SK-N-MC (cell line): ENCODE measurements around the gene GRM7.
A peak's percentile ranks its signal among the peaks of the same experiment; 100 is the strongest.
"Not testable (repeated sequence)": the region's sequence is repeated elsewhere in the genome, so short reads cannot be mapped to it uniquely, and the experiment has no call there.

Experiments used
- DNase-seq: peaks from one replicate; pipeline ENCODE4 v3.0.0-alpha.2; 2011; ENCODE audit warnings: low read depth, low spot score
- H3K27ac ChIP-seq: fragments of 200-600 bp; sonication (generic); 2 replicates; pipeline ENCODE4 v1.5.1; 2016; ENCODE audit warnings: mixed run types
- H3K36me3 ChIP-seq: fragments of 200-600 bp; sonication (generic); 2 replicates; pipeline ENCODE4 v1.6.1; 2017; ENCODE audit warnings: antibody characterized with exemption, low read length, mixed read lengths; ENCODE audit not compliant: insufficient read depth
- H3K4me3 ChIP-seq: fragments of 200-600 bp; sonication (generic); 2 replicates; pipeline ENCODE4 v1.5.1; 2016
- H3K9ac ChIP-seq: fragments of 200-600 bp; sonication (generic); 2 replicates; pipeline ENCODE4 v1.8.0; 2017; ENCODE audit warnings: mixed run types, mixed read lengths; ENCODE audit not compliant: insufficient read length
- H3K9me3 ChIP-seq: fragments of 200-600 bp; sonication (generic); 2 replicates; pipeline ENCODE4 v1.6.1; 2017; ENCODE audit warnings: low read depth, mild to moderate bottlenecking, antibody characterized with exemption, low read length, moderate library complexity, mixed read lengths
- EZH2 ChIP-seq: fragments of 200-600 bp; sonication (generic); IDR thresholded peaks from one replicate; pipeline ENCODE4 v1.6.1; 2017; ENCODE audit warnings: antibody characterized with exemption
- FOXP2 ChIP-seq: optimal IDR thresholded peaks from 2 replicates; pipeline ENCODE3; 2011; ENCODE audit warnings: mild to moderate bottlenecking, moderate library complexity; ENCODE audit not compliant: insufficient read depth; ENCODE audit errors: extremely low read length, control extremely low read depth
- POLR2AphosphoS5 ChIP-seq: IDR thresholded peaks from 2 replicates; pipeline ENCODE4 v1.6.1; 2012; ENCODE audit warnings: mild to moderate bottlenecking, low read depth, low read length, borderline replicate concordance

Gene GRM7

DNA sequence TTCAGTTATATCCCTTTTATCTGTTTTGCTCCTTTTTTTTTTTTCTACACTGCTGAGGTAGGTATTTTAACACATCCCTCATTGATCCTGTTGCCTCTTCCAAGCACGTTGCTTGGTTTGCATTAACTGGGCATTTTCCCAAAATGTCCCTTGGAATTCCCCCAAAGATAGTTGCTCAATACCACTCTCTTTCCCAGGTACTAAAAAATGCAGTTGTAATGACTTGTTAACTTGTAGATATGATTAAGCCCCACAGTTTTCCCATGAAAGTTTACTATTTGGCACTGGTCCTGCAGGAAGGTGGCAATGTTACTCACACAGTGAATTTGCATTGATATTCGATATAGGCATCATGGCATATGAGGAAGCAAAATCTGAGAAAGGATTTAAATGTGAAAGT, 67.1 kb downstream of the GRM7 start:
- no peak overlapping the region for H3K4me3 ChIP-seq
- TF ChIP-seq EZH2 (no peak), FOXP2 (no peak), POLR2AphosphoS5 (no peak)
- H3K27ac ChIP-seq = no peak overlapping the region
- no peak for DNase-seq
- H3K9me3 ChIP-seq = no peaks in the 10 kb centered on the region
- H3K9ac ChIP-seq = no peak overlapping the region
- no peaks in the 10 kb centered on the region for H3K36me3 ChIP-seq

DNA sequence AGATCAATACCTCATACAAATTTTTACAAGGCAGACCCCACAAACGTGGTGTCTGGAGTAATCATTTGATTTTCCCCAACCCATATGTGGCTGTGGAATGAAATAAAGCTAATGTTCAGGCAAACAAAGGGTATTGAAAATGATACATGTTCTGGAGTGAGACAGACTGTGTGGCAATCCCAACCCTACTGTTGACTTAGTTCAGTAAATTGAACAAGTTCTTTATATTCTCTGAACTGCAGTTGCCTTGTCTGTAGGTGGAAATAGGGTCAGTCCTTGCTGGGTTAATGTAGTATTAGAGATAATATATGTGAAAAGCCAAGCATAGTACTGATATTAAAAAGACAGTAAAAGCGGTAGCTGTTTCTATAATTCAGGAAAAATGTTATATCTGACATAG, 69.0 kb downstream of the GRM7 start:
- TF ChIP-seq FOXP2 (no peak), EZH2 (no peak), POLR2AphosphoS5 (no peak)
- DNase-seq = no peak
- H3K36me3 ChIP-seq = no peaks in the 10 kb centered on the region
- no peak overlapping the region for H3K9ac ChIP-seq
- no peak overlapping the region for H3K4me3 ChIP-seq
- H3K9me3 ChIP-seq = no peaks in the 10 kb centered on the region
- no peak overlapping the region for H3K27ac ChIP-seq

DNA sequence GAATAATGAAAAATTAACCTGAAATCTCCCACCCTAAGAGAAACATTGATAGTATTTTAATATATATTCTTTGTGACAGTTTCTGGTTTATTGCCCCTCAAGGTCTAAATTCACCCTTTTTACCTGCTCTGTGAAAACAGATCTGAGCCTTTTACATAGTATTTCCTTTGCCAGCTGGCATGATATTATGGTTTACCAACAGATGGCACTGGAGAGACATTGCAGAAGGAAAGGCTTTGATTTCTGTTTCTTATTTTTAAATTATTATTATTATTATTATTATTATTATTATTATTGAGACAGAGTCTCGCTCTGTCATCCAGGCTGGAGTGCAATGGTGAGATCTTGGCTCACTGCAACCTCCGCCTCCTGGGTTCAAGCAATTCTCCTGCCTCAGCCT, 74.5 kb downstream of the GRM7 start:
- not testable (repeated sequence) for H3K9me3 ChIP-seq, DNase-seq

DNA sequence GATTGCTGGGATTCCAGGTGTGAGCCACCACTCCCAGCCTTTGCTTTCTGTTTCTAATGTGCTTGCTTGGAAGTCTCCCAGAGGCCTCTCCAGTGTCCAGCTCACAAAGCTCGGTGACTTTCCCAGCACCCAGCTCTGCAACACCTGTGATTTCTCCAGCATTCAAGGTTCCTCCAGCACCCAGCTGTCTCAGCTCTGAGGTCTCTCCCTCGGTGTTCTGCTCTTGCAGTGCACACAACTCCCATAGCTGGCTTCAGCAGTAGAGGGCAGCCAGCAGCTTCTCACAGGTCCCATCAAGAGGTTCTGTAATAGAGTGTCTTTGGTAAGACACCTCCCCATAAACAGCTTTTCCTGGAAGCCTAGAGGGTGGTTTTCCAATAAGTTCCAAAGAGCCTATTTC, 75.1 kb downstream of the GRM7 start:
- Histone ChIP-seq H3K36me3 (no peaks in the 10 kb centered on the region), H3K9me3 (no peaks in the 10 kb centered on the region), H3K27ac (no peak overlapping the region), H3K4me3 (no peak overlapping the region), H3K9ac (no peak overlapping the region)
- no peak for TF ChIP-seq EZH2
- no peak for TF ChIP-seq POLR2AphosphoS5
- no peak for TF ChIP-seq FOXP2
- DNase-seq = no peak

More for the DNA sequence above, 74.5 kb downstream of the GRM7 start:
- H3K36me3 ChIP-seq, H3K9ac ChIP-seq, H3K4me3 ChIP-seq, H3K27ac ChIP-seq: not testable (repeated sequence)

DNA sequence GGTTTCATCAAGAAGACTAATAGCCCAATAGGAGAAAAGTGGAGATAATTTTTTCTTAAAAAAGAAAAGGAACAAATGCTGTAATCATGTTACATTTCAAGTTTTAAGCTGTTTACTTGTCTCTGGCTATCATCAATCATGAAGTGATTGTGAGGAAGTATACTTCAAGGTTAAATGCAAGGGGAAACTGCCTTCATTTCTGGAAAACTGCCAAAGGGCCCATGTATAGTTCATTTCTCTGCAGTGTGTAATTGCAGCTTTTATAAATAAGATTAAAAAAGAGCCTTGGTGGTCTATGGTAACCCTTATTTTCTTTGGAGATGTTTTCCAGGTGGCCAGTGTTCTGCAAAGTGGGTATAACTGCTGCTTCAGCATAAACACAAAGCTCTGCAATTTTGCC, 101.9 kb downstream of the GRM7 start:
- no peaks in the 10 kb centered on the region for H3K36me3 ChIP-seq
- TF ChIP-seq EZH2 (no peak), POLR2AphosphoS5 (no peak), FOXP2 (no peak)
- peak; percentile 1 for DNase-seq
- no peaks in the 10 kb centered on the region for H3K9me3 ChIP-seq
- H3K27ac ChIP-seq = no peak overlapping the region
- no peak overlapping the region for H3K9ac ChIP-seq
- no peak overlapping the region for H3K4me3 ChIP-seq

- no peak for DNase-seq
- Histone ChIP-seq H3K36me3 (no peaks in the 10 kb centered on the region), H3K4me3 (no peak overlapping the region), H3K27ac (no peak overlapping the region), H3K9me3 (no peaks in the 10 kb centered on the region), H3K9ac (no peak overlapping the region)
- TF ChIP-seq FOXP2 = no peak
- no peak for TF ChIP-seq EZH2
- TF ChIP-seq POLR2AphosphoS5 = no peak
Measured at GRCh38 chr3:6965881-6966280, 105.0 kb downstream of the GRM7 start.

GRCh38 chr3:6971933-6972332, 111.0 kb downstream of the GRM7 start:
- Histone ChIP-seq H3K27ac (no peak overlapping the region), H3K4me3 (no peak overlapping the region), H3K9ac (no peak overlapping the region), H3K9me3 (no peaks in the 10 kb centered on the region), H3K36me3 (no peaks in the 10 kb centered on the region)
- TF ChIP-seq EZH2 (no peak), FOXP2 (no peak), POLR2AphosphoS5 (no peak)
- DNase-seq = no peak

GRCh38 chr3:6985848-6986247, 124.9 kb downstream of the GRM7 start:
- Histone ChIP-seq H3K9me3 (no peaks in the 10 kb centered on the region), H3K27ac (no peak overlapping the region), H3K4me3 (no peak overlapping the region), H3K9ac (no peak overlapping the region), H3K36me3 (no peaks in the 10 kb centered on the region)
- DNase-seq = no peak
- TF ChIP-seq FOXP2 = no peak

DNA sequence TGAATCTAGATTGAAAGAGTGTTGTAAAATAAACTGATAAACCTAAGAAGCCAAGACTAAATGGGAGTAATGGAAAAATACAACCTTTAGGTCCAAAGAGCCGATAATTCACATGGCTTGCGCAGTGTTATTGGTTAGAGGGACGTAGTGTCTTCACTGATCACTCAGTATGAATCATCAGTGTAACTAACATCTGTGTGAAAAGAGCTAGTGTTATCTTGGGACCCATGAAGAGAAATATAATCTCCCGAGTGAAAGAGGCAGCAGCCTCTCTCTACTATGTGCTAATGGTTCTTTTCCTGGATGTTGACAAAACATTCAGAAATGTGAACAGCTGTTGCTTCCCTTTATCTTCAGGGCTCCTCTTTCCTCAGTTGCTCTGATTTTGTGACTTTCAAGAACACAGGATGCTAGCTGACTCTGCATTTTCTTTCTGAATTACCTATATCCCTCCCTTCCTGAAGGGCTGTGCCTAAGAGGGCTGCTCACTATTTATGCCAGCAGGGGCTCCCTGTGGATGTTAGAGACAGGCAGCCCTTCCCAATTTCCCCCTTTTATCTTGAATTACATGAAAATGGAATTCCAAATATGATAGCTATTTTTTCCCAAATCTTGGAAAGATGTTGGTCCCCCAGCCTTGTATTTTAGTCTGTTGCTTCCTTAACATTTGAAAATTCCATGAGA, 128.8 kb downstream of the GRM7 start:
- no peaks in the 10 kb centered on the region for H3K9me3 ChIP-seq
- DNase-seq = no peak
- TF ChIP-seq POLR2AphosphoS5 = no peak
- TF ChIP-seq EZH2 = no peak
- no peak for TF ChIP-seq FOXP2

More for the DNA sequence above, 128.8 kb downstream of the GRM7 start:
- H3K4me3 ChIP-seq = no peak overlapping the region
- H3K9ac ChIP-seq = no peak overlapping the region
- H3K27ac ChIP-seq = no peak overlapping the region
- H3K36me3 ChIP-seq = no peaks in the 10 kb centered on the region
